ENCODE measurements around the gene ID2.

Gene ID2

GRCh38 chr2:8648441-8649213 is 33.2 kb upstream of the ID2 start:
- DNase-seq, result no peak

GRCh38 chr2:8649718-8650117 is 32.1 kb upstream of the ID2 start:
- no peak for DNase-seq

- DNase-seq, result no peak
Observed at GRCh38 chr2:8650256-8650655, 31.6 kb upstream of the ID2 start.

- DNase-seq, result no peak
Observed at GRCh38 chr2:8652774-8653426, 29.0 kb upstream of the ID2 start.

- no peak for DNase-seq
Observed at GRCh38 chr2:8653485-8653884, 28.4 kb upstream of the ID2 start.

DNA sequence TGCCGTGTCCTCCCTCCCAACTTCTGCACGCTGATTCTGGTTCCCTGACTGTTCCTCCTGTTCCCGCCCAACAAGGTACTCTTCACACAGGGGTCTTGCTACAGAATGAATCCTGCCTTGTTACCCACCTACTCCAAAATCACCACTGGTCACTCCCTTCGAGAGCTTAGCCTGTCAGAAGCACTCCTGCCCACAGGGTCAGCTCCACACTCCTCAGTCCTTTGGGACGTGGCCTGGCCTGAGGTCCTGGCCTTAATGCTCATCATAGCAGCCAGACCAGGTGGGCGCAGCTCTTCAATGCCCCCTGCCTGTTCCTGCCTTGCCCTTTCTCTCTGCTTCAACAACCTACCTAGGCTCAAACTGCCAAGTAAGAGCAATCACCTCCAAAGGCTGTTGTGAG is 27.8 kb upstream of the ID2 start:
- no peak for DNase-seq

DNA sequence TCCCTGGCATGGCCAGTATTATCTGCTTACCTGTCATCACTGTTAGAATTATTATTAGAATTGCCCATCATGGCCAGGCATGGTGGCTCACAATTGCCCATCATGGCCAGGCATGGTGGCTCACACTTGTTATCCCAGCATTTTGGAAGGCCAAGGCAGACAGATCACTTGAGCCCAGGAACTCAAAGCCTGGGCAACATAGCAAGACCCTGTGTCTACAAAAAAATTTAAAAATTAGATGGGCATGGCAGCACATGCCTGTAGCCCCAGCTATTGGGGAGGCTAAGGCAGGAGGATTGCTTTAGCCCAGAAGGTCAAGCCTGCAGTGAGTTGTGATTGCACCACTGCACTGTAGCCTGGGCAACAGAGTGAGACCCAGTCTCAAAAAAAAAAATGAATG is 27.4 kb upstream of the ID2 start:
- no peak for DNase-seq

DNA sequence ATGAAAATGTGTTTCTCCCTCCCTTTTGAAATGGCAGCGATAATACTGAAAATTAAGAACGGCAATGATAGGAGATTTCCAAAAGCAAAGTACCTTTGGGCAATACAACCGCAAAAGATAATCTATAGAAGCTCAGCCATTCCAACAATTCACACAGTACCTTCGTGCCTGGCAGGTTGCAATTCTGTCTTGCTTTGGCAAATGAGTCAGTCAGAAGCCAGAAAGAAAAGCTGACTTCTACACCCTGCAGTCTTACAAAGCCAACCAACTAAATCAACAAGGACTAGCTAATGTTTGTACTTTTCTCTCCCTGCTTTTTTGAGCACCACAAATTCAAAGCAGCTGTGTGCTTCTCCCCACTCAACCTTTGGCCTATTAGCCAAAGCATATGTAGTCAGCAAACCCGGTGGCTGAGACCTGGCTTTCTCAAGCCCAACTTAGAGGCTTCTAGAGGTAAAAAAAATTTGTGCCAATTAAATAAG is 25.7 kb upstream of the ID2 start:
- no peak for DNase-seq

DNA sequence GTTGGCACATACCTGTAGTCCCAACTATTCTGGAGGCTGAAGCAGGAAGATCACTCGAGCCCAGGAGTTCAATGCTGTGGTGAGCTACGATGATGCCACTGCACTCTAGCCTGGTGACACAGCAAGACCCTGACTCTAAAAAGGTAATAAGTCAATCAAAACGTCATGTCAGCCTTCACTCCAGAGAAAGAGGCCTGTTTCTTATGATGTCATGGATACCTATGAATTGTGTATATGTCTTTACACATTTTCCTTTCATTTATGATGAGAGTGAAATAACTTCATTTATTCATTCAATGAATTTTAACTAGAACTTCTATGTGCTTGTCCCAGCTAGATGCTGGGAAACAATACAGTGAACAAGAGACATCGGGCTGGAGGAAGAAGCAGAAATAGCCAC is 25.0 kb upstream of the ID2 start:
- no peak for DNase-seq

GRCh38 chr2:8657423-8658062 is 24.3 kb upstream of the ID2 start:
- DNase-seq, result peak; percentile 32 to 43

GRCh38 chr2:8658064-8658862 is 23.6 kb upstream of the ID2 start:
- no peak for DNase-seq

DNA sequence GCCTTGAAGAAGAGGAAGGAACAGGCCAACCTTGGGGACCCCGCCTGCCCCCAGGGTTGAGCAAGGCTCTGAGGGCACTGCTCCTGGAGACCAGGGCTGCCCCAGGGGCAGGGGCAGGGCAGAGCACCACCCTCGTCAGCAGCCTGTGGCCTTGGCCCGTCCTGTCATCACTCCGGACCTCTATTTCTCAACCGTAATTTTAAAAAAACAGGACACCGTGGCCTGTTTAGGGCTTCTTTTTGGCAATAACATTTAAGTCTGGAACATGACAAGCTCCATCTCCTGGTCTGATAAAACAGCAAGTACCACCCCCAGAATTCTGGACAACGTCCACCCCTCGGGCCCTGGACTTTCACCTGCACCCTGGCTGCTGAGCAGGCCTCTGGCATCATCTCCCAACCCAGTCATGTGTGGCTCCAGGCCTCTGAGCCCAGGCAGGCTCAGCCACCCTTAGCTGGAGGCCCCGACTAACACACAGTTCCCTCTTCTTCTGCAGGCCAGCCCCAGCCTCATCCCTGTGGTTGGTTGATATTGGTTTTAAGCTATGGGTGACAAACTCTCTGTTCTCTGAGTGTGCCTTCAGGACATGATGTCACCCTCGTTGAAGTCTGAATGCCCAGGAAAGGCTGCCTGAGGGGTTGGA is 22.6 kb upstream of the ID2 start:
- no peak for DNase-seq

- DNase-seq, result no peak
Observed at GRCh38 chr2:8659735-8660492, 21.9 kb upstream of the ID2 start.

- DNase-seq, result no peak
Observed at GRCh38 chr2:8661235-8661634, 20.6 kb upstream of the ID2 start.

- no peak for DNase-seq
Observed at GRCh38 chr2:8661736-8662135, 20.1 kb upstream of the ID2 start.

GRCh38 chr2:8662239-8662879 is 19.5 kb upstream of the ID2 start:
- DNase-seq, result no peak

GRCh38 chr2:8663997-8664396 is 17.9 kb upstream of the ID2 start:
- DNase-seq, result no peak

- DNase-seq, result peak in 1 of 2 experiments; percentile 1
Observed at GRCh38 chr2:8666581-8666980, 15.3 kb upstream of the ID2 start.

- no peak for DNase-seq
Observed at GRCh38 chr2:8667896-8668512, 13.9 kb upstream of the ID2 start.

DNA sequence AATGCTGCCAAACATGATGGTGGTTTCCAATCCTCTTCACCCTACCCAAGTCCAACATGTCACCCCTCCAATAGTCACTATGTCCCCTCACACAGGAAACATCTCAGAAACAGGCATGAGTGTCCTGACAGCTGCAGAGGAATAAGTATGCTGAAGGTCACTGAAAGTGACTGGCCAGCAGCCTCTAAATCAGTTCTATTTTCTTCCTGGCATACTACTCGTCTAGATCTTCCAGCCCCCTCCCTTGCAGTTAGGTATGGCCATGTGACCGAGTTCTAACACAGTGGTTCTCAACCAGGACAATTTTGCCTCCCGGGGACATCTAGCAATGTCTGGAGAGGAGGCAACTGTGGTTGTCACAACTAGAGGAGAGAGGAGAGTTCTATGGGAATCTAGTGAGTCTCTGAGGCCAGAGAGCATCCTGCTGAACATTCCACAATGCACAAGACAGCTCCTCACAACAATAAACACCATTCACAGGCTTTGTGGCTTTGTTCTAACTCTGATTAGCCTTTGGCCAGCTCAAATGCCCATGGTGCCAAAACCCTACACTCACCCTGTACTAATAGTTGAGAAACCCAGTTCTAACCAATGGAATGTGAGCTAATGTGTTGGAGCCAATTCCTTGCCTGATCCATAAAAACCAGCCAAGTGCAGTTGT is 12.6 kb upstream of the ID2 start:
- peak in 1 of 2 experiments; percentile 9 for DNase-seq

Data from activated T-cell treated with anti-CD3 and anti-CD28 coated beads, Interleukin-2, amount 50 U/mL, for 48 hours (primary cell).